HG02981 (cell line): ENCODE results near the gene GPR101.

ENCODE experiments used
- ATAC-seq: cut with Tn5 transposase; IDR thresholded peaks from one replicate; pipeline ENCODE4 v1.9.1; 2021; ENCODE audit warnings: mild to moderate bottlenecking, moderate library complexity; ENCODE audit not compliant: unreplicated experiment

GPR101 gene, protein sequence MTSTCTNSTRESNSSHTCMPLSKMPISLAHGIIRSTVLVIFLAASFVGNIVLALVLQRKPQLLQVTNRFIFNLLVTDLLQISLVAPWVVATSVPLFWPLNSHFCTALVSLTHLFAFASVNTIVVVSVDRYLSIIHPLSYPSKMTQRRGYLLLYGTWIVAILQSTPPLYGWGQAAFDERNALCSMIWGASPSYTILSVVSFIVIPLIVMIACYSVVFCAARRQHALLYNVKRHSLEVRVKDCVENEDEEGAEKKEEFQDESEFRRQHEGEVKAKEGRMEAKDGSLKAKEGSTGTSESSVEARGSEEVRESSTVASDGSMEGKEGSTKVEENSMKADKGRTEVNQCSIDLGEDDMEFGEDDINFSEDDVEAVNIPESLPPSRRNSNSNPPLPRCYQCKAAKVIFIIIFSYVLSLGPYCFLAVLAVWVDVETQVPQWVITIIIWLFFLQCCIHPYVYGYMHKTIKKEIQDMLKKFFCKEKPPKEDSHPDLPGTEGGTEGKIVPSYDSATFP

DNA sequence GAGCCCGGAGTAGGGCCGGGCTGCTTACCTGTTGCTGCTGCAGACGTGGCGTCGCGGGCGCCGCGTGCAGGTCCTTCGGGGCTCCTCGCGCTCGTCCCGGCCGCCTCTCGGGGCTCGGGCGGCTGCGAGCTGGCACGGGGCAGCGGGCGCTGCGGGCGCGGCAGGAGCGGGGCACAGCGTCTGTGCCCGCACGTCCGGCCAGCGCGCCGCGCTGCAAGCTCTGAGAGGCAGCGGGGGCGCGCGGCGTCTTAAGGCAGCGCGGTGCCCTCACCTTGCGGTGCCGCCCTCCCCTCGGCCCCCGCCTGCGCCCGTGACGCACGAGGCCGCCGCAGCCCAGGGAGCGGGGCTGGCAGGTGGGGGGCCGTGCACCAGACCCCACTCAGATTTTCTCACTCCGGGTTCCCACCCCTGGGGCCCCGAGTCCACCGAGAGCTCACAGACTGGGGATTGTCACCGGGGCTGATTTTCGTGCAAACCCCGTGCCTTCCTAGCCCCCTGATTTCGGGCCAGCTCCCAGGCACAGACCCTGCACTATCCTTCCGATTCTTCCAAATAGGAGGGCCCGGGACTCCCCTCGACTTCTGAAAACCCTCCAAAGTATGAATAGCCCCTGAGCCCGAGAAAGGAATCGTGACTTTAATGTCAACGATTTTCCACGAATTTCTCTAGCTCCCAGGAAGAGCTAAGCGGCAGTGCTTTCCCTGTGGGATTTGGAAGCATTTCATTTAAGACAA lies at the start of gene GPR101:
GPR101 (minus strand) TSS at position 222 of the 734 bp plus-strand sequence. CDS start 2,321 bp downstream, outside the sequence.
- ATAC-seq = no peak

DNA sequence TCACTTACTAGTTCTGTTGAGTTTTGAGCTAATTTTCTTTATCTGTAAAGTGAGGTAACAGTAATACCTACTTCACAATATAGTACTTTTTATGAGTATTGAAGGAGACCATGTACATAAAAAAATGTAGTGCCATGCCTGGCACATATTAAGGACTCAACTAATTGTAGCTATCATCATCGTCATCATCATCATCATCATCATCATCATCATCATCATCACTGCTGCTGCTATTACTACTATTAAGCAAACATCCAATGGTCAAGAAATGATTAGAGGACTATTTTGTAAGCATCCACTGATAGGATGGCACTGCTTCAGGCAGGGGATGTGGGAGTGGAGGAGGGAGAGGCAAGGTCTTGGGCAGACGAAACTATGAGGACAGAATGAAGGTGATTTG lies 47.4 kb upstream of the GPR101 start:
- ATAC-seq = no peak

DNA sequence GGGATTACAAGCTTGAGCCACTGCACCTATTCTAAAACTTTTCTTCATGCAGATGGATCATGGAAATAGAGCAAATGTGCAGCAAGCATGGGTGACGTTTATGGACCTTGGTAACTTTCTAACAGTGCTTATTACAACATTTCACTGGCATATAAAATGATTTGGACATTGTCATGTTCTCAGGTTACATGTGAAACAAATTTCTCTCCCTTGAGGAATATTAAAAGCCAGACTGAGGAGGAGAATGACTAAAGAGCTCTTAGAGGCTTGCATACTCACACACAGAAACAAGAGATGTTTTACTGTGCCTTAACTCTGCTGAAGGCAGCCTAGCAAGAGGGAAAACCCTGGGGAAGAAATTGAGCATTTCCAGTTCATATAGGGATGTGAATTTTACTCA lies 38.6 kb upstream of the GPR101 start:
- no peak for ATAC-seq

DNA sequence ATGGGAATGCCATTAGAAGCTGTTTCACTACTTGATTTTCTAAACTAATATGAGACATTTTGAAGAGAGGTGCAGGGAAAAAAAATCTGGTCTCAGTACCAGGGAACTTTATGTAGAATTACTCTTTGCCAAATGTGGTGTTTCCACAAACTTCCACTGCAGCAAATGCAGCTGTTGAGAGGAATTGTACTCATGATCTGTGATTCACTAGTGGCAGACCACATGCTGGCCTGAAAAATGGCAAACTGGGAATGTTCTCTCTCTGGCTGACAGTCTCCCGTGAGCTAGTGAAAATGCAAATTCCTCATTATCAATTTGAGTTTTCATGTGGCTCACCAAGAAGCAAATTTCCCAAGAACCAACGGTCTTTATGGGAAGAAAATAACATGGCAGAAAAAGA lies 37.8 kb upstream of the GPR101 start:
- no peak for ATAC-seq

DNA sequence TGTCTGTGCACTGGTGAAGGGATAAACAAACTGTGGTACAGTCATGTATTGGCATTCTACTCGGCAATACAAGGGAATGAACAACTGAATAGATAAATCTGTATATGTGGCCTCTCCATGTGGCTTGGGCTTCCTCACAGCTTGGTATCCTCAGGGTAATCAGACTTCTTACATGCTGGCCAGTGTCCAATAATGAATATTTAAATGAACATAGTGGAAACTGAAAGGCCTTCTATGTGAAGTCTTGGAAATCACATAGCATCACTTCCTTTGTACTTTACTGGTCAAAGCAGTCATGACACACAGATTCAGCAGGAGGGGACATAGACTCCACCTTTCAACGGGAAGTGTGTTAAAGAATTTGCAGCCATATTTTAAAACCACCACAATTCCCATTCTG lies 33.4 kb upstream of the GPR101 start:
- ATAC-seq = no peak

DNA sequence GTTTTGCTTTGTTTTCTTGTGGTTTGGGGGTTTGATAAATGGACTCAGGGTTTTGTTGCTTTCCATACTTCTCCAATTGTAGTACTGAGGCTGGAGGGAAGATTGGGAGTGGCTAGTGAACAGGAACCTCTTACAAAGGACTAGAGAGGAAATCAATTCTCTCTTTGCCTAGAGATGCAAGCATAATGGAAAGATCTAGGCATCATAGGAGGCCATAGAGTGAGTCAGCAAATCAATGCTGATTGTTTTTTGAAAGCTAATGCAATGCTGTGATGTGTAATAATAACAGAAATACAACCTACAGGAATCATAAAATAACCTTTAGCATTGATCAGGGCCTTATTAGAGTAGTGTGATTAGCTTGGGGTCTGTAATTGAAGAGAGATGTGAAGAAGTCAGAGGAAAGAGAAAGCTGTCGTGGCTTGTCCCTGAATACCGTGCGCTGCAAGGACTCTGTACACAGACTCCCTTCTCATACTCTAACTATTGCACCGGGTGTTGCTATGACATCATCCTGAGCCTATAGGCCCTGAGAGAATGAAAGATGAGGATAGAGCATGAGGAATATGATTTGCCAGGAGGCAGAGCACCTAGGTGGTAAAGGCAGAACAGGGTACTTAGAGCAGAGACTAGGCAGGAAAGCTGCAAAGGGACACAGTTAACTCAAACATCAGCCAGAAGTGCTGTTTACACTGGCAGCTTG lies 29.3 kb upstream of the GPR101 start:
- ATAC-seq = no peak

DNA sequence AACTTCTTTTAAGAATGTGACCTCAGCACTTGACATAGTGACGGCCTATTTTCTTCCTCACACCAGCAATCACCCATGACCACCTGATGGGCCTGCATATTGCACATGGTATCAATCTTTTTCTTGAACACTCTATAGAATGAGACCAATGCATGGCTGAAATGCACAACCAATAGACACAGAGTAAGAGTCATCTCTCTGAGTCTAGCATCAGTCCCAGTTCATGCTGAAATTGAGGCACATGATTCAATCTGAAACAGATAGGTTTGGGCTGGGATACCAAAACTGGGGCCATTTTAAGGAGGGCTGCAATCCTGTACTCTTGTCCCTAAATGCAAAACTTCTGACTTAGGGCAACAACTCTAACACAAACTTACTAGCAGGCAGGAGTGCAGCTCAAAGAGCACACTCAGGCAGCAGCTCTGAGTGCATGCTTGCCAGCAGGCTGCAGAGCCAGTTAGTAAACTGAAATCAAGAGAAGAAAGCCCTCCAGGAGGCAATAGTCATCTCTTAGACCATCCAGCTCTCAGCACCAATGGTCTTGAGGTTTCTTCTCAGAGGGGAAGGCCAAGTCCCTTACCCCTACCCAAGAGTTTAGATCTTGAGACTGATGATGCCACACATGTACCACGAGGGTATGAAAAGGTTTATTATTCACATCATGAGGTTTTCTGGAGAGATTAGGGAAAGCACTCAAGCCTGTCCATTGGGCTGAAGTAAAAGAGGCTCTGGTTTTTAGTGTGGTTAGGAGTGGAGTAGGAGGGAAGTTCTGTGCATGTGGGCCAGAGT lies 24.7 kb upstream of the GPR101 start:
- ATAC-seq = no peak

DNA sequence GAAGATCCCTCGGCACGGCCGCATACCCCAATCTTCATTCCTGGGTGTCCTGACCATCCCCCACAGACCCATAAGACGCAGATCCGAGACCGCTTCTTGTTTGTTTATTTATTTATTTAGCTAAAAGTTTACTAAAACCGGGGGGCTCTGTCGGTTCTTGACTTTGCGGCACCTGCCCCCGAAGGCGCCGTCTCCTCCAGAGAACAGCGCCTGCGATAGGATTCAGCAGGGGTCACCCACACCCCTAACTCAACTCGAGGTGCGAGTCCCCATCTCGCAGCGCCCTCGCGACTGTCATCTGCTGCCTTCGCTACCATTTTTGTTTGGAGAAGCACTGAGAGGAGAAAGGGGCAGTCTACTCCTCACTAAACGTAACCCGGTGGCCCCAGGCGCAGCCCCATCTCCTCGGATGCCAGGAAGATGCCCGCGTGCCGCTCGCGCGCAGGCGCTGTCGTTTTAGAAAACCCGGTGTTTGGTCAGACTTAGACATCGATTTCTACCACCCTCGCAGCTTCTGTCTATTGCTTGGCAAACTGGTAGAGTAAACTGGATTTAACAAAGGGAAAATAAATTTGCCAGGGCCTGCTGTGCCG lies 18.9 kb upstream of the GPR101 start:
- ATAC-seq = peak; percentile 20

DNA sequence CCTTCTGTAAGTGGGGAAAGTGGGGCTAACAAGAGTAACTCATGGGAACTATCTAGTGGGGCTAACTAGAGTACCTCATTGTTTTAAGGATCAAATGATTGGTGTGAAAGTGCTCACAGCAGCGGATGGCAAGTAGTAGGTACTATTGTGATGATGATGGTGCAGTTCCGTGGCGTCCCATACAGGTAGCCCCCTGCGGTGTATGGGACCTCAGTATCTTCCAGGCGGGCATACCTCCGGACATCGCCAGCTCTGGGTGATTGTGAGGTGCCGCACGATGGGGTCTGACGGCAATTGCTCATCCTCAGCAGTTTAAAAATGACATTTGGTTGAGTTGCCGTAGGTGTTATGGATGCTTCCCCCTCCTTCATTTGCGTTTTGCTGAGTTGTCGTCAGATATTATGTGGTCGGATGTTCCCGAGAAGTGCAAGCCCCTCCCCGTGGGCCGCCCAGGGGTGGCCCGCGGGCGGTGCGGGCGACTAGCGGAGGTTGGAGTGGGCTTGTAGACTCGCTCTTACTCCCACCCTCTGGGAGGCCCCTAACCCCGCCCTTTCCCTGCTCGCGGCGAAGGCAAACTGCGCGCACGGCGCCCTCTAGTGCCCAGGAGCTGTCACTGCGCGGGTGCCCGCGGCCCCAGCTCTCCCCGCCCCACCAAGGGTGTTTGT lies 18.3 kb upstream of the GPR101 start:
- ATAC-seq = peak; percentile 98

DNA sequence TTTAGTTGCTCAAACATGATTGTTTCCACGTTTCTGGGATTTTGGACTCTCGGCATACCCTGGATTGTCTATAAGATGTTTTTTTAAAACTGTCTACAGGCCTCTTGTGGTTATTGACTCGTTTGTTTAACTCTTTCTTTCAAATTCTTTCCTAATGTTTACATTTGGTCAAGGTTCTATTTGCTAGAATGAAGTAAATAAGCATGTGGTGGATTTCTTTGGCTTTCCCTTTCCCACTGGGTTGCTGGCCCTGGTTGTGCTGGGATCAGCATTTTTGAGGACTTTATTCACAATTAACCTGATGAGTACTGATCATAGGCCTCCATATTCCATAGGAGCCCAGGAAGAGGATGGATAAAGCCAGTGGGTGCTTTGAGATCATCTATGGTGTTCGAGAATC lies 11.1 kb upstream of the GPR101 start:
- no peak for ATAC-seq

DNA sequence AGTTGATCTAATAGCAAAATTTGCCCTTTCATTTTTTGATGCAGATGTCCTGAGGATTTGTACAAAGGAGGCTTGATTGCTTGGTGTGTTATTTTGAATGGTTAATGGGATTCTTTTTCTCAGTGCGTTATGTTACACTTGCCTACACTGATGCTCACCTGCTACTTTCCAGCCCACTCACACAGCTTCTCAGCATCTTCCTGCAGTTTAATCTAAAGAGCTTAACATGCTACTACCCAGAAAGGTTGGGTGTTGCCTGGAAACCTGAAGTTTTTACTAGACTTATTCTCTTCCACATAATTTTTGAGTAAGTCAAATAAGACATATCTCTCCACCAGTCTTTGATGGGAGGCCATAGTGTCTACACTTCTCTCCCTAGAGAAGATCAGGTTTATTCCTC lies 9.9 kb upstream of the GPR101 start:
- ATAC-seq = no peak

DNA sequence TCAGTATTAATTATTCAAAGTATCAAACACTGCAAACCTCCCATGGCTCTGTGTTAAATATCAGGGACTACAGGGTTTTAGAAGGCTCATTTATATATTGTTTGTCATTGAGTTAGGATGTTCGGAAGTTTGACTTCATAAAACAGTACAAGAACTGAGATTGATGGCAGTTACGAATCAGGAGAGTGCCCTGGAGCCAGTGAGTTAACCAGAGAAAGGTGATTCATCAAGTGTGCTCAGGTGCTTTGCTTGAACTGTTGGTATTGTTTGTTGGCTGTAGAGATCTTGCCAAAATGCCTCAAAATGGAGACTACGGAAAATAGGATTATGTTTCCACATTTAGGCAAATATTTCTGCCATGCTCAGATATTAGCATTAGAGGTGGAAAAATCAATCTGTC lies 7.5 kb upstream of the GPR101 start:
- no peak for ATAC-seq

DNA sequence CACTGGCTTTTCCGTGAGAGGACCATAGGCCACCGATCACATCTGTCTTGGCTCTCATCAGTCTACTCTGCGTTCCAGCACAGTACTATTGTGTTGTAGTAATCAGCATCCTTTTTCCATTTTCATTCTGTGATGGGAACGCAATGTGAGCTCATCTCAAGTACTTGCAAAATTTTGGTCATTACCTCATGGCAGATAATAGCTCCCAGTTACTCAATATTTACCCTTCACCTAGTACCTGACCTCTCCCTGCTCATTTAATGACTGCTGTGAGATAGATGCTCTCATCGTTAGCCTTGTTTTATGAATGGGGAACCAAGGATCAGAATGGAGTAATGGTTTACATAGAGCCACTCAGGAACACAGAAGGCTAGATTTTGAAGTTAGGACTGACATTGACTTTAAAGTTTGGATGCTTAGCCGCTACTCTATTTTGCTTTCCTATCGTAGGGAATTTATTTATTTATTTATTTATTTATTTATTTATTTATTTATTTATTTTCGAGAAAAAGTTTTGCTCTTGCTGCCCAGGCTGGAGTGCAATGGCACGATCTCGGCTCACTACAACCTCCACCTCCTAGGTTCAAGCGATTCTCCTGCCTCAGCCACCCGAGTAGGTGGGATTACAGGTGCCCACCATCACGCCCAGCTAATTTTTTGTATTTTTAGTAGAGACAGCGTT lies 6.5 kb upstream of the GPR101 start:
- no peak for ATAC-seq

DNA sequence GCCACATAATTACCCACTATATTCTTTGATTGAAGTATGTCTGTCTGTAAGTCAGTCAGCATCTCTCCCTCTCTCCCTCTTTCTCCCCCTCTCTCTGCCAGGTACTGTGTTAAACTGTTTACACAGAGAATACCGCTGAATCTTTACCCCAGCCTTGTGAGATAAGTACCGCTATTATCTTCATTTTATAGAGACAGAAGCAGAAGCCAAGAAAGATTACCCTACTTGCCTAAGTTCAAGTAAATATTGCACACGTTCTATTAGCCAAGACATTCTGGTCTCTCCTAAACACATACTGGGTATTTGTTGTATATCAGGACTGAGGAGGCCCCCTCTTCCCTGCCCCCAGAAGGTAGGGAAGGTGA lies 695 bp upstream of the GPR101 start:
- no peak for ATAC-seq

DNA sequence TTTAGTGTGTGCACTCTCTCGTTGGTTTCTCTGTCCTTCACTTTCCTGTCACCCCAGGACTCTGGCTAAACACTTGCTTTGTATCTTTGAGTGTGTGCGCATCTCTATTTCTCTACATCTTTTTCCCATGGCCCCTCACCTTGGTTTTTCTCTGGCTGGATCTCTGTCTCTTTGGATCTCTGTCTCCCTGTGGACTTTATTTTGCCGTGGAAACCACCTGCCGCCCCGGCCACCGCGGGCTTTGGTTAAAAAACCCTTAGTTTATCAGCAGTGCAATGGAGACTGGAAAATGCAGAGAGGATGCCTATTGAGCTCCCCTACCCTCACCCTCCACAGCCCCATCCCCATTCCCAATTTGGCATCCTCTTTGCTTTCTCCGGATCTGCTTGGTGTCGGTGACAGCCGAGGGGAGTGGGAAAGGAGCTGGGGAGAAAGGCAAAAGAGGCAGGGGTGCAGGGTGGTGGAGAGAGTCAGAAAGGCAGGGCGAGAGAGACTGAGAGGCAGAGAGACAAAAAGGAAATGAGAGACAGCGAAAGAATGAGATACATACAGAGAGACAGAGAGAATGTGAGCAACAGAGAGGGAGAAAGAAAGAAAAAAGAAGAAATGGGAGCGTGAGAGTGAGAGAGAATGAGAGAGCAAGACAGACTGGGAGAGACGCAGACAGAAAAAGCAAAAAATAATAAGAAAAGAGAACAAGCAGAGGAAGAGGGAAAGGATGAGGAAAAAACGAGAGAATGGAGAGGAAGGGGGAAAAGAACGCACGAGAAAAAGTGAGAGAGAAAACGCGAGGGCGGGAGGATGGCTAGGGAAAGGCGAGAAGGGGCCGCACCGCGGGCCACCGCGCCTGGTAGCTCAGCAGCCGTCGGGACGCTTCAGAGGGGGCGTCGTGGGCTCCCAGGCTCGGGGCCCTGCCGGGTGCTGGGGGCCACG lies 688 bp downstream of the GPR101 start:
- ATAC-seq = no peak

DNA sequence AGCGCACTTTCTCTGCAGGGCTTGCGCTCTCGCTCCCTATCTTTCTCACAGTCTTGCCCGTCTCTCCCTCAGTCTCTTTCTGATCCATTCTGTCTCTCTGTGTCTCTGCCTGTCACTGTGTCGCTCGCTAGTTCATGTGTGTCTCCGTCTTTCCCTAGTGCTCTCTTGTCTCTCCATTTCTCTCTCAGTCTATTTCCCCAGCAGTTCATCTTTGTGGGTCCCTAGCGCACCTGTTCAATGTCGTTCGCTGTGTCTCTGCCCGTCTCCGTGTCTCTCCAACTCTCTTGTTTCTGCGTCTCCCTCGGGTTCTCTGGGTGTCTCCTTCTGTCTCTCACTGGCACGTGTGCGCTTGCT lies 1.5 kb downstream of the GPR101 start:
- ATAC-seq = no peak

DNA sequence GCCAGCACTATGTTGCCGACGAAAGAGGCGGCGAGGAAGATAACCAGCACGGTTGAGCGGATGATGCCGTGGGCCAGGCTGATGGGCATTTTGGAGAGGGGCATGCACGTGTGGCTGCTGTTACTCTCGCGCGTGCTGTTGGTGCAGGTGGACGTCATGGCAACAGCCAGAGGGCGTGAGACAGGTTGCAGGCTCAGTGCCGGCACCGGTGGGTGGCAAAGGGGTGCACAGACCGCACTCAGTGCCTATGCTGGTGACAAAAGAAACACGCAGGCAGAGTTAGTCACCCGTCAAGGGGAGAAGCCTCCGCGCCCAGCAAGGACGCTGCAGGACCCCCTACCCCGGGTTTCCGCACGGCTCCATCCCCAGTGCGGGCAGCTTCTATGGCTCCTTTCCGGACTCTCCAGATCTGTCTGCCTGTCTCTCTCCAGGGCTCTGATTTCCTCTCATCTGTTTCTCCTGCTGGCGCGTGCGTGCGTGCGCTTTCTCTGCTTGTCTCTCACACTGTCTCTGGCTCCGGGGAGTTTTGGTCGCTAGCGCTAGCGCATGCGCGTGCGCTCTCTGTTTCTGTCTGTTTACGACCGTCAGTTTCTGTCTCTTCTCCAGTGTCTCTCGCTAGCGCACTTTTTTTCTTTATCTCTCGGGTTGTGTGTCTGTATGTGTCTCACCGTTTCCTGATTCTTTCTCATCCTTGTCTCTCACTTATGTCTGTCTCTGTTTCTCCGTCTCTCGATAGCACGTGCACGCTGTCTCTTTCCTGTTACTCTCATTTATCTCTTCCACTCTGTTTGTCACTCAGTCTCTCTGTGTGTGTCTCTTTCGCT lies 2.1 kb downstream of the GPR101 start:
- ATAC-seq = peak; percentile 79
